GM12873 (cell line): ENCODE data around the gene DES.

Experiments used
- TF ChIP-seq, protein P1 (sequence below): IDR thresholded peaks from 2 replicates; pipeline ENCODE4 v1.5.1; 2012; ENCODE audit warnings: low read depth, mild to moderate bottlenecking, moderate library complexity, low read length, control low read depth; ENCODE audit not compliant: insufficient read depth; ENCODE audit errors: missing control alignments

DES gene

GRCh38 chr2:219474285-219475060 is 56.3 kb downstream of the DES start:
- TF ChIP-seq, protein P1, sequence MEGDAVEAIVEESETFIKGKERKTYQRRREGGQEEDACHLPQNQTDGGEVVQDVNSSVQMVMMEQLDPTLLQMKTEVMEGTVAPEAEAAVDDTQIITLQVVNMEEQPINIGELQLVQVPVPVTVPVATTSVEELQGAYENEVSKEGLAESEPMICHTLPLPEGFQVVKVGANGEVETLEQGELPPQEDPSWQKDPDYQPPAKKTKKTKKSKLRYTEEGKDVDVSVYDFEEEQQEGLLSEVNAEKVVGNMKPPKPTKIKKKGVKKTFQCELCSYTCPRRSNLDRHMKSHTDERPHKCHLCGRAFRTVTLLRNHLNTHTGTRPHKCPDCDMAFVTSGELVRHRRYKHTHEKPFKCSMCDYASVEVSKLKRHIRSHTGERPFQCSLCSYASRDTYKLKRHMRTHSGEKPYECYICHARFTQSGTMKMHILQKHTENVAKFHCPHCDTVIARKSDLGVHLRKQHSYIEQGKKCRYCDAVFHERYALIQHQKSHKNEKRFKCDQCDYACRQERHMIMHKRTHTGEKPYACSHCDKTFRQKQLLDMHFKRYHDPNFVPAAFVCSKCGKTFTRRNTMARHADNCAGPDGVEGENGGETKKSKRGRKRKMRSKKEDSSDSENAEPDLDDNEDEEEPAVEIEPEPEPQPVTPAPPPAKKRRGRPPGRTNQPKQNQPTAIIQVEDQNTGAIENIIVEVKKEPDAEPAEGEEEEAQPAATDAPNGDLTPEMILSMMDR: no peak

- TF ChIP-seq, protein P1: no peak
Observed at GRCh38 chr2:219475278-219475677, 57.1 kb downstream of the DES start.

DNA sequence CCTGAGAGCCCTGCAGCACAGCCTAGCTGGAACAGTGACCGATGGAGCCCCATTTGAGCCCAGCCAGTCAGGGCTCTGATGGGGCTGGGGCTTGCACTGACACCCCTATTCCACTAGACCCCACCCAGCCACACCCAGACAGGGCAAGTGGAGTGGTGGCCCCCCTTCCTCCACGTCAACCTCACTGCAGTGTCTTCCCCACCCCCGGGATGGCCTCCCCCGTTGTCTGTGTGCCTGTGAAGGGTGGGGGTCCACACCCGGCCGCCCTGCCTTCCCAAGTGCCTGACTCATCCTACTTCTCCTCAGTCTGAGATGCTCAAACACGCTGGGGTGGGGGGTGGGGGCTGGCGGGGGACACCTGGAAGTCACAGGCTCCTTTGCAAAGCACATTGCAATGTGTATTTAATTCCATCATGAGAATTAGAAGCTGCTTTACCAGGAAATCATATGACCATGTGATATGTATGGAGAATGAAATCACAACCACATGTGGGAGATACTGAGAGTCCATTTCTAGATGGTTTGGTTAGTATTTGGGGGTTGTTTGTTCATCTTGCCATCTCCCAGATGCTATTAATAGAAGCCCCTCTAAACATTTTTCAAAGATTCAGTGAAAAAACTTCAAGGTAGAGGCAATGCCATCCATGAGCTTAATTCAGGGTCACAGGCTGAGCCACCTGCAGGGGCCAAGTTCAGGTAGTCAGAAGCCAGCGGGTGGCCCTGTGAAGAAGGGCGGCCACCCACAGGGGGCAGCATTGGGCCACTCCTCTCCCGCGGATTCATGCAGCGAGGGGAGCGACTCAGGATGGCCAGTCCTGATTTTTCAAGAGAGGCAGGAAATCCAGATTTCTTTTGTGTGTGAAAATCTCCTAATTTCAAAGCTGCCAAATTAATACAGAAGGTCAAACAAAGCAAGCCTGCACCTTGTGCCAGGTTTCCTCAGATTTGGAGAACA is 57.8 kb downstream of the DES start:
- TF ChIP-seq, protein P1: peak; percentile 88
